PC-9 (cell line): ENCODE measurements around the gene MRE11. TPM values are rescaled to one million over a fixed set of nuclear protein-coding genes. Genes with fewer than 3 reads are reported as not detected.

ENCODE experiments used
- BruUV-seq: library from RNA; stranded (reverse); fragments of 400-500 nt; replicated peaks from 2 replicates; lab custom pipeline; 2021; lab: Mats Ljungman, UMichigan
- CTCF ChIA-PET: fragments of 300-600 bp; sonication (Branson Sonifier 250); formaldehyde crosslinking; loops from one replicate; lab custom pipeline; 2022; ENCODE audit warnings: antibody characterized with exemption; lab: Charles Lee
- POLR2A ChIA-PET: fragments of 300-600 bp; sonication (Branson Sonifier 250); formaldehyde crosslinking; loops from one replicate; lab custom pipeline; 2022; ENCODE audit warnings: antibody characterized with exemption; ENCODE audit not compliant: unreplicated experiment; lab: Charles Lee
- DNase-seq, 2 experiments: peaks; one replicate each; pipeline versions ENCODE4 v3.0.0 to v3.0.0-alpha.2; 2015 to 2022; ENCODE audit warnings: mixed read lengths in 1 of 2
- H2AFZ ChIP-seq: fragments of 200-600 bp; sonication (generic); 2 replicates; pipeline ENCODE4 v1.8.1; 2017; ENCODE audit warnings: antibody characterized with exemption
- H3F3A ChIP-seq: fragments of 200-600 bp; sonication (generic); 2 replicates; pipeline ENCODE4 v1.8.1; 2017; ENCODE audit warnings: antibody characterized with exemption, mild to moderate bottlenecking, low read depth; ENCODE audit not compliant: insufficient read depth
- H3K27ac ChIP-seq: fragments of 200-600 bp; sonication (generic); 2 replicates; pipeline ENCODE4 v1.6.1; 2016; ENCODE audit warnings: mixed run types
- H3K27me3 ChIP-seq: fragments of 200-600 bp; sonication (generic); 2 replicates; pipeline ENCODE4 v1.6.1; 2016; ENCODE audit warnings: low read depth, mixed run types; ENCODE audit not compliant: insufficient read depth
- H3K36me3 ChIP-seq: fragments of 200-600 bp; sonication (generic); 2 replicates; pipeline ENCODE4 v1.6.1; 2016; ENCODE audit warnings: low read depth, mixed run types
- H3K4me1 ChIP-seq: fragments of 200-600 bp; sonication (generic); replicated peaks from 2 replicates; pipeline ENCODE4 v1.6.1; 2016; ENCODE audit warnings: mixed run types; ENCODE audit not compliant: insufficient read depth
- H3K4me2 ChIP-seq: fragments of 200-600 bp; sonication (generic); 2 replicates; pipeline ENCODE4 v1.6.1; 2017; ENCODE audit warnings: mixed run types
- H3K4me3 ChIP-seq: fragments of 200-600 bp; sonication (generic); 2 replicates; pipeline ENCODE4 v1.6.1; 2016; ENCODE audit warnings: mixed run types
- H3K79me2 ChIP-seq: fragments of 200-600 bp; sonication (generic); 2 replicates; pipeline ENCODE4 v1.6.1; 2017; ENCODE audit warnings: low read depth, mixed run types
- H3K9me2 ChIP-seq: fragments of 200-600 bp; sonication (generic); 2 replicates; pipeline ENCODE4 v1.8.1; 2017; ENCODE audit warnings: mild to moderate bottlenecking; ENCODE audit not compliant: insufficient read depth
- H3K9me3 ChIP-seq: fragments of 200-600 bp; sonication (generic); 2 replicates; pipeline ENCODE4 v1.8.1; 2016; ENCODE audit warnings: low read depth; ENCODE audit not compliant: insufficient read depth
- H4K20me1 ChIP-seq: fragments of 200-600 bp; sonication (generic); 2 replicates; pipeline ENCODE4 v1.8.1; 2017; ENCODE audit not compliant: insufficient read depth
- CTCF ChIP-seq: fragments of 200-600 bp; sonication (generic); conservative IDR thresholded peaks from 2 replicates; pipeline ENCODE4 v1.6.1; 2017; ENCODE audit warnings: mixed run types, antibody characterized with exemption, mild to moderate bottlenecking, moderate library complexity
- EZH2 ChIP-seq: fragments of 200-600 bp; sonication (generic); IDR thresholded peaks from 2 replicates; pipeline ENCODE4 v1.8.0; 2017; ENCODE audit warnings: antibody characterized with exemption, low read depth
- intact Hi-C: fragments of 100-400 bp; cut with micrococcal nuclease; formaldehyde crosslinking; loops from one replicate; pipeline ENCODE4 v1.10.0; 2022; ENCODE audit not compliant: unreplicated experiment
- total RNA-seq: library from RNA; stranded (reverse); gene quantifications from 2 replicates; pipeline ENCODE4 v1.2.3, GENCODE V29; 2021

MRE11 gene
- total RNA-seq, 1 experiment from 2014 or later: 41.1 TPM

GRCh38 chr11:94457118-94458029 lies 36.3 kb downstream of the MRE11 start:
- Histone ChIP-seq H3K27me3 (no peaks in the 10 kb centered on the region), H4K20me1 (no peaks in the 10 kb centered on the region), H3K4me2 (no peak overlapping the region), H3K27ac (peak overlapping the region; percentile 45), H3K4me3 (no peak overlapping the region), H3K36me3 (peaks cover 28% of the 10 kb centered on the region), H2AFZ (no peak overlapping the region), H3K9me3 (no peaks in the 10 kb centered on the region), H3K79me2 (no peaks in the 10 kb centered on the region), H3K4me1 (peaks cover 24% of the 10 kb centered on the region), H3F3A (peaks cover 16% of the 10 kb centered on the region; the same call in 1 of the 2 replicates), H3K9me2 (no peaks in the 10 kb centered on the region)
- POLR2A ChIA-PET: no interaction called here
- intact Hi-C loops: no loop called here
- DNase-seq: no peak
- no TSS peak for BruUV-seq
- CTCF ChIA-PET: no interaction called here
- TF ChIP-seq CTCF (no peak), EZH2 (no peak)

GRCh38 chr11:94455861-94456260 lies 37.8 kb downstream of the MRE11 start:
- Histone ChIP-seq H3K9me2 (no peaks in the 10 kb centered on the region), H3K79me2 (no peaks in the 10 kb centered on the region), H3K4me1 (peaks cover 24% of the 10 kb centered on the region), H3K4me3 (peak overlapping the region; percentile 13; the same call in 1 of the 2 replicates), H3K27ac (peak overlapping the region; percentile 45), H2AFZ (no peak overlapping the region), H3K9me3 (no peaks in the 10 kb centered on the region), H3F3A (peaks cover 16% of the 10 kb centered on the region; the same call in 1 of the 2 replicates), H3K27me3 (no peaks in the 10 kb centered on the region), H3K4me2 (peak overlapping the region; percentile 46), H4K20me1 (no peaks in the 10 kb centered on the region), H3K36me3 (peaks cover 26% of the 10 kb centered on the region)
- ChIA-PET CTCF (no interaction called here), POLR2A (no interaction called here)
- intact Hi-C loops: no loop called here
- TF ChIP-seq EZH2 (no peak), CTCF (no peak)
- DNase-seq: peak; percentile 35 to 95
- BruUV-seq: no TSS peak

- H3K4me1 ChIP-seq: peaks cover 40% of the 10 kb centered on the region
- intact Hi-C loops: no loop called here
- no peaks in the 10 kb centered on the region for H3K79me2 ChIP-seq
- no peaks in the 10 kb centered on the region for H3K9me3 ChIP-seq
- CTCF ChIA-PET: no interaction called here
- POLR2A ChIA-PET: no interaction called here
- H3K36me3 ChIP-seq: peaks cover 20% of the 10 kb centered on the region; the same call in 1 of the 2 replicates
- no TSS peak for BruUV-seq
- H3F3A ChIP-seq: peaks cover 16% of the 10 kb centered on the region; the same call in 1 of the 2 replicates
- no peak for DNase-seq
- no peaks in the 10 kb centered on the region for H4K20me1 ChIP-seq
- H2AFZ ChIP-seq: no peak overlapping the region
- no peaks in the 10 kb centered on the region for H3K27me3 ChIP-seq
- no peak overlapping the region for H3K4me3 ChIP-seq
- no peak overlapping the region for H3K27ac ChIP-seq
- TF ChIP-seq CTCF: no peak
- no peak for TF ChIP-seq EZH2
- no peak overlapping the region for H3K4me2 ChIP-seq
- no peaks in the 10 kb centered on the region for H3K9me2 ChIP-seq
Observed at GRCh38 chr11:94454301-94454700, 39.3 kb downstream of the MRE11 start.
